NCI-H187 (cell line): ENCODE measurements around the gene SCN2B.
A peak's percentile ranks its signal among the peaks of the same experiment; 100 is the strongest.

Experiments
- DNase-seq, 2 experiments: peaks; one replicate each; lab custom pipeline; 2025; lab: John Stamatoyannopoulos, UW

SCN2B gene

GRCh38 chr11:118175993-118176777 is at the start of gene SCN2B:
Gene SCN2B, minus strand, starts transcription at chr11:118176639. Its CDS starts 208 bp downstream, at chr11:118176431.
- DNase-seq = no peak

DNA sequence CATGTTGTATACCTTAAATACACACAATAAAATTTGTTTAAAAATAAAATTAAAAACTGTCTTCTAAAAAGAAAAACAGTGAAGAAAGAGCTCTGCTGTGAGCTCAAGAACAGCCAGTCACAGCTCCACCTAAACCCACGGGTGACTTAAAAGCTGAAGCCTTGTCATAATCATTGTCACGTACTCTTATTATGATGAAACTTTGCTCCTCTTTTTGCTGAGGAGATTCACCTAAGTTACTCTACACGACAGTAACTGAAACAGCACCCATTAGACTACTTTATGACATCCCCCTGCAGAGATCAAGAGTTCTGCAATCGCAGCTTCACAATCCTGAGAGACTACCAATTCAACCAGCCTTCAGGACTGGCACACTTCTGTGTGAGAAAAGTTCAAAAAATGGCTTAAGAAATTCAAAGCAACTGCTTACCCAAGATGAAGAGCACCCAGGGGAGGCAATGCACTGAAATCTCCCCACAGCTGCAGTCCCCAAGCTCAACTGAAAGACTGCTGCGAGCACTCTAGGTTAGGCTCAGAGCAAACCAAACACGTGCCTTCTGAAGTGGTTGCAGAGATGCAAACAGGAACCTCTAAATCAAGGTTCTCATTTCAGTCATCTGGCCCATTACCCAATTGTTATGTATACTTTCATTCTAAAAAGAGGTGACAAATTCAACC is 48.2 kb upstream of the SCN2B start, which contains the start of gene JAML:
TSS of gene JAML (minus strand) at position 501 of the 678 bp plus-strand sequence. CDS start 10,145 bp downstream, outside the sequence.
- DNase-seq = no peak

- DNase-seq = no peak
These were observed 47.6 kb upstream of the SCN2B start for GRCh38 chr11:118223992-118224391.

DNA sequence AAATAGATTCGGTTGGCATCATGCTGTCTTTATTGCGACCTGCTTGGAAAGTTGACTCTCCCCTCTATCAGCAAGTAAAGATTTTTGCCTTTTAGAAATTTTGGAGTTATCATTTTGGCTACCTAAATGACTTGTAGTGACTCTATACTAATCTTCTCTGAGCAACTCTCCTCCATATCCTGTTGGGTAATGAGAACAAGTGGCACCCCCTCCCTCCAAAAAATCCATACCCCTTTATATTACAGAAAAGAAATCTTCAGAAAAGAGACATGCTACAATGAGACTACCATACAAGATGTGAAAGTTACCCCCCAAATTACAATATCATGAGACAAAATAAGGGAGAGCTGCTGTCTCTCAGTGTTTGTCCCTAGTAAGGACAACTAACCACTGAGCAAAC is 47.1 kb upstream of the SCN2B start:
- no peak for DNase-seq

DNA sequence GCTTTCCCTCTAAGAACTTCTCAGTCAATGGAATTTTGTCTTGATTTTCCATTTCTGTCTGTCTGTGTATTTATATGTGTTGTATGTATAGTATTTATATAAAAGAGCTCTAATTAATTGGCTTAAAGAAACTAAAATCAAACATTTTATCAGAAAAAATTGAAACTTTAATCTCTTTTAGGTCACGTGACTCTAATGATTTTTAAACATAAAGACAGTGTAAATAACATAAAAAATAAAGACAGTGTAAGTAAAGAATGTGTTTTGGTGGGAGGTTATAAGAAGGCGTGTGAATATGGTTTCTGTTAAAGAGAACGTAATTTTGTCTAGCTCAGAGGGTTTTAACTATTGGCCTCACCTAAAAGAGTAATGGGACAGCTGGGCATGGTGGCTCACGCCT is 46.0 kb upstream of the SCN2B start:
- DNase-seq = no peak

GRCh38 chr11:118221419-118221818 is 45.0 kb upstream of the SCN2B start:
- no peak for DNase-seq

DNA sequence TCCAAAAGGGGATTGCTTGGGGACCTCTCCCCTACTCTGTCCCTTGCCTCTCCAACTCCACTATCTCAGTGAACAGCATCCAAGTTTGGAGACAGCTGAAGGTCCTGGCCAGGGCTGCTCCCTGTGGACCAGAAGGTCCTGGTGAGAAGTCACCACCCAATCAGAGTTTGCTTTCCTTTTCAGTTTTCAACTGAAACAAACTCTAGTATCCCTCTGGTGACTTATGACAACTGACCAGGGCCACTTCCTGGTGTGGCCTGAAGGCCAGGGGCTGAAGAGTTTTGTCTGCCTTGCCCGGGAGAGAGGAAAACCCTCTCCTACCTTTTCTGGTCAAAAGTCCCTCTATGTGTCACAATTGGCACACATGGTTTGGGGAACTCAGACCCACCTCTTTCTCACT is 43.3 kb upstream of the SCN2B start:
- DNase-seq = no peak

GRCh38 chr11:118219244-118219643 is 42.8 kb upstream of the SCN2B start:
- DNase-seq = no peak

DNA sequence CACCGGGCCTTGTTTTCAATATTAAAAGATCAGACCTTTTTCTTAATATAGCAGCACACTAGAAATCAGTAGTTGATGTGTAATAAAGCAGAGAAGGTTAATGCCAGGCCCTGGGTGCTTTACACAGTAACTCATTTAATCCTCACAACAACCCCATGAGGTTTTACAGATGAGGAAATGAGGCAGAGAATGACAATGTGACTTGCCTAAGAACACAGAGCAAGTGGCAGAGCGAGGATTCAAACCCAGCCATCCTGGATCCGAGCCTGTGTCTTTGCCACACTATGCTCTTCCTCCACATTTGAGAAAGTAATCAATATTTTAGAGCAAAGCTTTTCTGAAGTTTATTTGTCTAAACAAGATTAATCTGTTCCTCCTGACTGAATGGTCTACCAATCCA is 41.1 kb upstream of the SCN2B start:
- DNase-seq = no peak

GRCh38 chr11:118216621-118217481 is 40.4 kb upstream of the SCN2B start:
- DNase-seq = no peak

DNA sequence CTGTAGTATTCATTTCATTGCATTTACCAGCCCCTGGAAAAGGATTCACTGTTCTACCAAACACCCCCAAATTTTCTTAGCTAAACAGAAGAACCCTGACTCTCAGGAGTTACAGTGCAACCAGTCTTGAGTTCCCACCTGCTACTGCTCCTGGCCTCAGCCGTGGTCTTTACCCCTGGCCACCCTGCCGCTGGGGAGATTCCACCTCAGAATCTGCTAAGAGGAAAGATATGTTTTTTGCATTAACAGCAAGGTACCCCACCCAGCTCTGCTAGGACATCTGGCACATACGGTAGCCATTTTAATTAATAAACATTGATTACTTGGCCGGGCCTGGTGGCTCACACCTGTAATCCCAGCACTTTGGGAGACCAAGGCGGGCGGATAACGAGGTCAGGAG is 39.3 kb upstream of the SCN2B start:
- no peak for DNase-seq

GRCh38 chr11:118215262-118215661 is 38.8 kb upstream of the SCN2B start:
- DNase-seq = no peak

DNA sequence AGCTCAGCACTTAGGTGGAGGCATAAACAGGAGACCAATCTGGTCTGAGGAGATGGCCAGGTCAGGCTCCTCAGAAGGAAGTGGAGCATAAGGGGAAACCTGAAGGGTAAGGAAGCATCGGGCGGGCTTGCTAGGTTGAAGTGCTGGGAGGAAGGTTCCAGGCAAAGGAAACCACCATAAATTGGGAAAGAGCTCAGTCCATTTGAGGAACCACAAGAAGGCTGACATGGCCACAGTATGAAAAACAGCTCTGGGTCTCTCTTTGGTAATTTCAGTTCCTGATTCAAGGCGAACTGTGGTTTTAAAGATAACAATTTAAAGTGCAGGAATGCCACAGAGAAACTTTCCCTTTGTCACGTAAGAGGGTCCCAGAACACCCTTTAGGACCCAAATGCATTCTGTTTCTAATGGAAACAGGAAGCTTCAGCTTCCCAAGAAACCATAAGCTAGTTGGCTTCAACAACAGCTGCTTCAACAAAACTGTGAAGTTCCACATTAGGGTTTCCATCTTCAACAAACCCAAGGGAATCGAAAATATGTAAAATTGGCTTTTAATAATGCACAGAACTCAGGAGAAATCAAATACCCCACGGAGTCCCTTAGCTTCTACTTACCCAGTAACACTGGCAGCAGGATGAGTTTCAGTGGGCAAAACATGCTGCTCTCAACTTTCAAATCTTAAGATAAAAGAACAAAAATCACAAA is 37.9 kb upstream of the SCN2B start:
- DNase-seq = no peak

GRCh38 chr11:118213781-118214180 is 37.3 kb upstream of the SCN2B start:
- no peak for DNase-seq

- no peak for DNase-seq
These were observed 36.8 kb upstream of the SCN2B start for GRCh38 chr11:118213201-118213600.

DNA sequence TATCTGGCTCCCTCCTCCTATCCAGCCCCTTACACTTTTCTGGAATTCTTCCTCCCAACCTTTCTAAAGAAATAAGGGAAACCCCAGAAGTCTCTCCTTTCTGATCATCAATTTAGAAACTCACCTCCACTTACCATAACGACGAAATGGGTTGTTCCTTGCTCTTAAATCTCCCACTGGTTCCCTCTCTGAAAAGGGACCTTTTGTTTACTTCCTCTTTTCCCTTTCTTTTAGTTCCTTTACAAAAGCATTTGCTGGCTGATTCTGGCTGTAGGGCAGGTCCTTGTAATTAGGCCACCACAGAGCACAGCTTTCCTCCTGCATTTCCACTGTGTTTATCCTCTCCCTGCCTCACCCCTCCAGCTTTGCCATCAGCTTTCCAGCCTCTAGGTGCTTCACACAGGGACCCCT is 36.3 kb upstream of the SCN2B start:
- DNase-seq = no peak

DNA sequence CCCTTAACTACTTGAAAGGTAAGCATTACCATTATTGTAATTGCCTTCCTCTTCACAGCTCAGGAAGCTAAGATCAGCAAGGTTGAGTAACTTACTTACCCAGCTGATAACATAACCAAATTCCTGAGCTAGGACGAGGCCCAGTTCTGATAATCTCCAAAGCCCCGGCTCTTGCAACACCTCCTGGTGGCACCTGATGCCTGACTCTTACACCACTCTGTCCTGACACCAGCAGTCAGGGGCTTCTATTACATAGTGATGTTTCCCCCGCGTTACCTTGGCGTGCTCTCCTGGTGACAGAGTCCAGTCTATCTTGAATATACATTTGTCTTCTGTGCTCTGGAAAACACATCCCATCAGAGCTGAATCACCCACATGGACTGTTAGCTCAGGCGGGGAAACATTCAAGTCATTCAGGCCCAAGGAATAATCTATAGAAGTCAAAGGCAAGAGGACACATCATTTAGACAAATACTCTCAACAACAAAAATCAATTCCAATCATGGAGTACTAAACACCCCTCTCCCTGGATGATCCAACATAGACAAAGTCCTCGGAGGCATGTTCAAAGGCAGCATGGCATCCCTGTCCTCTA is 35.8 kb upstream of the SCN2B start:
- no peak for DNase-seq

GRCh38 chr11:118211006-118211405 is 34.6 kb upstream of the SCN2B start:
- DNase-seq = peak in 1 of 2 experiments; percentile 8

- DNase-seq = no peak
These were observed 33.9 kb upstream of the SCN2B start for GRCh38 chr11:118210323-118210722.

GRCh38 chr11:118209033-118209432 is 32.6 kb upstream of the SCN2B start:
- DNase-seq = no peak

DNA sequence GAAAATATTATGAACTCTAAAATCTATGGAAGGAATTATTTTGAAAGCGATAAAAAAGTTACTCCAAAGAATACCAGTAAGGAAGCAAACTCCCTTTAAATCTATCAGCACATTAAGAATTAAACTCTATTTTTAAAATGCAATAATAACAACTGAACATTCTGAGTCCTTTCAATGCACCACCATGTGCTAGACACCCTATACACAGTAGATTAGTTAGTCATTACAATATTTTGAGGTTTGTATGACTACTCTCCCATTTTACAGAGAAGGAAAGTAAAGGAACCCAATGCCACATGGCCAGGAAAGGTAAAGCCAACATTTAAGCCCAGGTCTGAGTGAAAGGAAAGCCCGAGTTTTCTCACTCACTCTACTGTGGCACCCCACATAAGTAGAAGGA is 30.6 kb upstream of the SCN2B start:
- DNase-seq = no peak
